ENCODE data around the gene PDCD4. TPM values are rescaled to one million over a fixed set of nuclear protein-coding genes. Genes with fewer than 3 reads are reported as not detected.

The PDCD4 gene
- total and polyA plus RNA-seq, 2 of the 13 experiments (the other 11 are each of a cell fraction or from before 2014, with no cell fraction given): 22.8 to 56.2 TPM

- TF ChIP-seq KDM6A (CRISPR knock-in tag; IDR thresholded peaks at IDR 0.05; ENCODE audit: low read depth) (no peak), DR1 (CRISPR knock-in tag; IDR thresholded peaks at IDR 0.05) (0 out of 2 replicates have a peak, but pooled peaks have one; percentile 23), RBM22 (optimal IDR thresholded peaks at IDR 0.05; ENCODE audit: low read length) (peak; percentile 95), KLF6 (CRISPR knock-in tag; IDR thresholded peaks at IDR 0.05) (0 out of 2 replicates have a peak, but pooled peaks have one; percentile 18), NR2F2 (IDR thresholded peaks at IDR 0.05; ENCODE audit: borderline replicate concordance, low read depth) (0 out of 2 replicates have a peak, but pooled peaks have one; percentile 13), HNRNPH1 (optimal IDR thresholded peaks at IDR 0.05; ENCODE audit: low read depth, low read length) (no peak), PRDM10 (CRISPR knock-in tag; IDR thresholded peaks at IDR 0.05; ENCODE audit: low read depth) (no peak), PITX1 (CRISPR knock-in tag; IDR thresholded peaks at IDR 0.05) (no peak; the same call in 1 of the 2 replicates), NPAS2 (CRISPR knock-in tag; IDR thresholded peaks at IDR 0.05; ENCODE audit: borderline replicate concordance) (no peak), NFIC (IDR thresholded peaks at IDR 0.05; ENCODE audit: low read length) (no peak), ASH2L (IDR thresholded peaks at IDR 0.05; ENCODE audit: insufficient read length, low read depth, low read length) (peak; percentile 88), ZNF136 (CRISPR knock-in tag; IDR thresholded peaks at IDR 0.05; ENCODE audit: low read depth) (no peak; the same call in 1 of the 2 replicates), MXD1 (CRISPR knock-in tag; IDR thresholded peaks at IDR 0.05) (peak; percentile 72; the same call in 1 of the 2 replicates), REPIN1 (CRISPR knock-in tag; IDR thresholded peaks at IDR 0.05; ENCODE audit: borderline replicate concordance, low read depth) (peak; percentile 28; the same call in 1 of the 2 replicates), ZNF678 (CRISPR knock-in tag; IDR thresholded peaks at IDR 0.05) (no peak), SP5 (CRISPR knock-in tag; IDR thresholded peaks at IDR 0.05; ENCODE audit: borderline replicate concordance, low read depth) (peak; percentile 27), ZNF879 (CRISPR knock-in tag; IDR thresholded peaks at IDR 0.05) (no peak)
- TF ChIP-seq, protein P1, sequence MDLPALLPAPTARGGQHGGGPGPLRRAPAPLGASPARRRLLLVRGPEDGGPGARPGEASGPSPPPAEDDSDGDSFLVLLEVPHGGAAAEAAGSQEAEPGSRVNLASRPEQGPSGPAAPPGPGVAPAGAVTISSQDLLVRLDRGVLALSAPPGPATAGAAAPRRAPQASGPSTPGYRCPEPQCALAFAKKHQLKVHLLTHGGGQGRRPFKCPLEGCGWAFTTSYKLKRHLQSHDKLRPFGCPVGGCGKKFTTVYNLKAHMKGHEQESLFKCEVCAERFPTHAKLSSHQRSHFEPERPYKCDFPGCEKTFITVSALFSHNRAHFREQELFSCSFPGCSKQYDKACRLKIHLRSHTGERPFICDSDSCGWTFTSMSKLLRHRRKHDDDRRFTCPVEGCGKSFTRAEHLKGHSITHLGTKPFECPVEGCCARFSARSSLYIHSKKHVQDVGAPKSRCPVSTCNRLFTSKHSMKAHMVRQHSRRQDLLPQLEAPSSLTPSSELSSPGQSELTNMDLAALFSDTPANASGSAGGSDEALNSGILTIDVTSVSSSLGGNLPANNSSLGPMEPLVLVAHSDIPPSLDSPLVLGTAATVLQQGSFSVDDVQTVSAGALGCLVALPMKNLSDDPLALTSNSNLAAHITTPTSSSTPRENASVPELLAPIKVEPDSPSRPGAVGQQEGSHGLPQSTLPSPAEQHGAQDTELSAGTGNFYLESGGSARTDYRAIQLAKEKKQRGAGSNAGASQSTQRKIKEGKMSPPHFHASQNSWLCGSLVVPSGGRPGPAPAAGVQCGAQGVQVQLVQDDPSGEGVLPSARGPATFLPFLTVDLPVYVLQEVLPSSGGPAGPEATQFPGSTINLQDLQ (CRISPR knock-in tag; IDR thresholded peaks at IDR 0.05): no peak
- TF ChIP-seq, protein P2, sequence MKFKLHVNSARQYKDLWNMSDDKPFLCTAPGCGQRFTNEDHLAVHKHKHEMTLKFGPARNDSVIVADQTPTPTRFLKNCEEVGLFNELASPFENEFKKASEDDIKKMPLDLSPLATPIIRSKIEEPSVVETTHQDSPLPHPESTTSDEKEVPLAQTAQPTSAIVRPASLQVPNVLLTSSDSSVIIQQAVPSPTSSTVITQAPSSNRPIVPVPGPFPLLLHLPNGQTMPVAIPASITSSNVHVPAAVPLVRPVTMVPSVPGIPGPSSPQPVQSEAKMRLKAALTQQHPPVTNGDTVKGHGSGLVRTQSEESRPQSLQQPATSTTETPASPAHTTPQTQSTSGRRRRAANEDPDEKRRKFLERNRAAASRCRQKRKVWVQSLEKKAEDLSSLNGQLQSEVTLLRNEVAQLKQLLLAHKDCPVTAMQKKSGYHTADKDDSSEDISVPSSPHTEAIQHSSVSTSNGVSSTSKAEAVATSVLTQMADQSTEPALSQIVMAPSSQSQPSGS (CRISPR knock-in tag; IDR thresholded peaks at IDR 0.05): peak; percentile 50; the same call in 1 of the 2 replicates
- TF ChIP-seq, protein P3, sequence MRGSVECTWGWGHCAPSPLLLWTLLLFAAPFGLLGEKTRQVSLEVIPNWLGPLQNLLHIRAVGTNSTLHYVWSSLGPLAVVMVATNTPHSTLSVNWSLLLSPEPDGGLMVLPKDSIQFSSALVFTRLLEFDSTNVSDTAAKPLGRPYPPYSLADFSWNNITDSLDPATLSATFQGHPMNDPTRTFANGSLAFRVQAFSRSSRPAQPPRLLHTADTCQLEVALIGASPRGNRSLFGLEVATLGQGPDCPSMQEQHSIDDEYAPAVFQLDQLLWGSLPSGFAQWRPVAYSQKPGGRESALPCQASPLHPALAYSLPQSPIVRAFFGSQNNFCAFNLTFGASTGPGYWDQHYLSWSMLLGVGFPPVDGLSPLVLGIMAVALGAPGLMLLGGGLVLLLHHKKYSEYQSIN (CRISPR knock-in tag; IDR thresholded peaks at IDR 0.05; ENCODE audit: borderline replicate concordance): no peak
Measured at GRCh38 chr10:110918643-110919348, 47.1 kb downstream of the PDCD4 start, which contains the start of gene BBIP1 (continued).
